ENCODE measurements around the gene COX6A2.
A peak's percentile ranks its signal among the peaks of the same experiment; 100 is the strongest.

Gene COX6A2

DNA sequence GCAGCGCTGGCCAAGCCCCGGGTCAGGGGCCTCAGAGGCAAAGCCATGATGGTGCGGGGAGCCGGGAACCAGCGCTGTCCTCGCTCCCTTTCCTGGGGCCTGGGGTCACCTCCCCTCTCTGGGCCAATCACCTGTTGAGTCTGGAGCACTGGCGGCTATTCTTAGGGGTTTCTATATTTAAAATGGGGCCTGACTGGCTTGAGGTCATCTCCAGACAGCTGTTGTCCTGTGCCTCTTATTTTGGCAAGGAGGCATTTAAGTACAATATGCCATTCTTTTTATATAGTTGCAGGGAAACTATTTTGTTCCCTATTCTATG is at the start of gene COX6A2:
Gene COX6A2, minus strand, starts transcription at position 82 of the 319 bp plus-strand sequence. Its CDS starts 35 bp downstream, at position 47.
- no peak for DNase-seq

DNA sequence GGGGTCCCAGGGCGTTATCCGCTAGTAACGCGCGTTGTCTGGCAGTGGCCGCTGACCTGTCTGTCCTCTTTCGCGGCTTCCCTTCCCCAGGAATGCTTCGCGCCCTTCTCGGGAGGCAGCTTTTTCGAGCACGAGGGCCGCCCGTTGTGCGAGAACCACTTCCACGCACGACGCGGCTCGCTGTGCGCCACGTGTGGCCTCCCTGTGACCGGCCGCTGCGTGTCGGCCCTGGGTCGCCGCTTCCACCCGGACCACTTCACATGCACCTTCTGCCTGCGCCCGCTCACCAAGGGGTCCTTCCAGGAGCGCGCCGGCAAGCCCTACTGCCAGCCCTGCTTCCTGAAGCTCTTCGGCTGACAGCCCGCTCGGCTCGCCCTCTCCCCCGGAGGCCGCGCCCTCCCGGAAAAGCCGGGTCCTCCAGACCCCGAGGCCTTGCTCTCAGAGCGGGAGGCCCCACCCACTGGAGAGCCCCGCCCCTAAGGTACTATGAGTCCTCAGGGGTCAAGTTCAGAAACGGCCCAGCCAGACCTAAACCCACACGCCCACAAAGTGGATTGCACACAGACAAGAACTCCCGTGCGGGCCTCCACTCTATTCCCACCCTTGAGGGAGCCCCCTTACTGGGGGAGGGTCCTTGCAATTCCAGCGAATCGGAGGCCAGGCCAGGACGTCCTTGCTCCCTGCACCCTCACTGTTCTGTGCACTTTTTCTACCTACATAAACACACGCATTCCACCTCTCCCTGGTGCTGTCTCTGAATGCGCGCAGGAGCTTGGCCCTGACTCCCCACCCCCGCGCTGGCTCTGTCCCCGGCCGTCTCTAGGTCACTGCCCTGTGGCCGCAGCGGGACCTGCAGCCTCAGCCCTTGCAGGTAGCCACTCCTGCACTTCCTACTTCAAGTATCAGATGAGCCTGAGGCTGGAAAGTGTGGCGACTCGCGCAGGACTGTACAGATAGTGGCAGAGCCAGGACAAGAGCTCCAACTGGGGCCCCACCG is 49.4 kb upstream of the COX6A2 start:
- DNase-seq: peak; percentile 44

DNA sequence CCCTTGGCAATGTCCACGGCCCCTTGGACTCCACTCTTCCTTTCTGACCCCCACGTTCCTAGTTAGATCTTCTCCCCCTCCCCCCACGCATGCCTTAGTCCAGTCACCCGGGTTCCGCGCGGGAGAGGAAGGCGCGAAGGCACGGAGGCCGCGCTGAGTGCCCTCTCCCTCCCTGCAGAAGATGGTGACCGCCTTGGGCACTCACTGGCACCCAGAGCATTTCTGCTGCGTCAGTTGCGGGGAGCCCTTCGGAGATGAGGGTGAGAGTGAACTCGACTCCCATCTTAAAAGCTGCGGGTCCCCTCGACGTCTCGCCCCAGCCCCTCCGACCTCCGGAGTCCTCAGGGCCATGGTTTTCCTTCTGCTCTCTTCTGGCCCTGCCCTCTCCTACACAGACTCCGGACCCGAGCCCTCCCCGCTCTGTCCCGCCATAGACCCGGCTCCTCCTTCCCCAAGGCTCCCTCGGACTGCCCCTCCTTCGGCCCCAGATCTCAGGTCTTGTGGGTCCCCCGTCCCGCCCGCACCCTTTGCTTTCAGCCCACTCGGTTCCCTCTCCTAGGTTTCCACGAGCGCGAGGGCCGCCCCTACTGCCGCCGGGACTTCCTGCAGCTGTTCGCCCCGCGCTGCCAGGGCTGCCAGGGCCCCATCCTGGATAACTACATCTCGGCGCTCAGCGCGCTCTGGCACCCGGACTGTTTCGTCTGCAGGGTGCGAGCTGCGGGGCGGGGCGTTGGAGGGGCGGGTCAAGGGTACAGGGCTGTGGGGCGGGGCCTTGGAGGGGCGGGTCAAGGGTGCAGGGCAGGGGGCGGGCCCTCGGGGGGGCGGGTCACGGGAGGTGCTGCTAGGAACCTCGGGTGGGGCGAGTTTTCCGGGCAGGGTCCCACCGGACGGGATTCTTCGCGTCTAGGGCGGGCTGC is 48.4 kb upstream of the COX6A2 start:
- peak; percentile 73 for DNase-seq

DNA sequence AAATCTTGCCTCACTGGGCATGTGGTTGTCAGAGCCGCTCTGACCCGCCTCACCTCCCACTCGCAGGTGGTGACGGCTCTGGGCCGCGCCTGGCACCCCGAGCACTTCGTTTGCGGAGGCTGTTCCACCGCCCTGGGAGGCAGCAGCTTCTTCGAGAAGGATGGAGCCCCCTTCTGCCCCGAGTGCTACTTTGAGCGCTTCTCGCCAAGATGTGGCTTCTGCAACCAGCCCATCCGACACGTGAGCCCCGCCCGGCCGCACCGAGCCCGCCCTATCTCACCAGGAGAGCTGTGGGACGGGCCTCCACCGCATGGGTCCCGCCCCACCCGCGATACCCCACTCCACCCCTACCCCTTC is 47.8 kb upstream of the COX6A2 start:
- DNase-seq: no peak

DNA sequence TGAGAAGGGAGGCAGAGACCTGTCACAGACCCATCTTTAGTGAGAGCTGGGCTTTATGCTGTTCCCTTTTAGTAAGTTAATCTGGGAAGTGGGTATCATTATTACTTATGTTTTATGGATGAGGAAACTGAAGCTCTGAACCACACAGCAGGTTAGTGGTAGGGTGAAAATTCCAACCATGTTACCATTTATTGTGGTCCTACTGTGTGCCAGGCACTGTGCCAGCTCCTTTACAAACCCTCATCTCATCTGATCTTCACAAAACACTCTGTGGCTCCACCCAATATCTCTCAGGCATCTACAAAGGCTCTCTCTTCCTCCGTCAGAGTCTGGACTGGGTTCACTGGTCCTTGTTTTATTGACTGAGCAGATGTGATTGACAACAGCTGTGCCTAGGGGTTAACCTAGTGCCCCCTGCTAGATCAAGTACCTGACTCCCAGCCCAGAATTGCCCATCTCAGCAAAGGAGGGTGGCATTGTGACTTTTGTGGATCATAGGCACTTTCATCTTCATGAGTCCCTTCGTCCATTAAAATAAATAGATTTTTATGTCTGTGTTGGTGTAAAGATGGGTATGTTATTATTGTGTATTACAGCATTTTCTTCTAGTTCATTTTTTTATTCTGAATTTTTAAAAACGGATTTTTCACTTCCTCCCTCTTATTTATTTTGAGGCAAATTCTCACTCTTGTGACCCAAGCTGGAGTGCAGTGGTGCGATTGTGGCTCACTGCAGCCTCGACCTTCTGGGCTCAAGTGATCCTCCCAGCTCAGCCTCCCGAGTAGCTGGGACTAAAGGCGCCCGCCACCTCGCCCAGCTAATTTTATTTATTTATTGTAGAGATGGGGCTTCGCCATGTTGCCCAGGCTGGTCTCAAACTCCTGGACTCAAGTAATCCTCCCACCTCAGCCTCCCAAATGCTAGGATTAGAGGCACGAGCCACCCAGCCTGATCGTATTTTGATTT is 46.9 kb upstream of the COX6A2 start:
- DNase-seq: no peak

DNA sequence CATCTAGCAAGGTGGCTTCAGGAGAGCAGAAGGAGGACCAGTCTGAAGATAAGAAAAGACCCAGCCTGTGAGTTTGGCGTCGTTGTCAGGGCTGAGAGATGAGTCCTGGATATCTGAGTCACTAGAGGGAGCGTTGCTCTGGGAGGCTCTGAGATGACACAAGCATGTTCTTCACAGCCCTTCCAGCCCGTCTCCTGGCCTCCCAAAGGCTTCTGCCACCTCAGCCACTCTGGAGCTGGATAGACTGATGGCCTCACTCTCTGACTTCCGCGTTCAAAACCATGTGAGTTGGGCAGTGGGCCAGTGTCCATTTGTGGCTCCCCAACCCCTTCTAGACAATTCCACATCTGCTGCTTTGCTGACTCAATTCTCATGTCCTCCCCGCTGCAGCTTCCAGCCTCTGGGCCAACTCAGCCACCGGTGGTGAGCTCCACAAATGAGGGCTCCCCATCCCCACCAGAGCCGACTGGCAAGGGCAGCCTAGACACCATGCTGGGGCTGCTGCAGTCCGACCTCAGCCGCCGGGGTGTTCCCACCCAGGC is 46.1 kb upstream of the COX6A2 start:
- no peak for DNase-seq

DNA sequence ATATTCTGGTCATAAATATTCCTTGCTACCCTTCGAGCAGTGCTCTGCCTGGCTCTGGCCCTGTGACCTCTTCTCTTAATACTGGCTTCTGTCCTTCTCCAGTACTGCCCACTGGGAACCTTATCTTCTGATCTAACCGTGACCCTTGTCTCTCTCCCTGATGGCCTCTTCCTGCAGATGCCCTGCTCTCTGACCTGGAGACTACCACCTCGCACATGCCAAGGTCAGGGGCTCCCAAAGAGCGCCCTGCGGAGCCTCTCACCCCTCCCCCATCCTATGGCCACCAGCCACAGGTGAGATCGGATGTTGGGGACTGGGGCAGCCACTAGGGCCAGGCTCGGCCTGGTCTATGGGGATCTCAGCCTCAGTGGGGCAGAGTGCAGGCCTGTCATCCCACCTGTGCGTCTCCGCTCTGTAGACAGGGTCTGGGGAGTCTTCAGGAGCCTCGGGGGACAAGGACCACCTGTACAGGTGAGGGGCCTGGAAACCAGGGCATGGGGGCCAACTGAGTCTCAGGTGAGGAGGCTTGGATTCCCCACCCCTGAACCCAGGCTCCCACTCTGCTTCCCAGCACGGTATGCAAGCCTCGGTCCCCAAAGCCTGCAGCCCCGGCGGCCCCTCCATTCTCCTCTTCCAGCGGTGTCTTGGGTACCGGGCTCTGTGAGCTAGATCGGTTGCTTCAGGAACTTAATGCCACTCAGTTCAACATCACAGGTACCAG is 45.3 kb upstream of the COX6A2 start:
- no peak for DNase-seq

DNA sequence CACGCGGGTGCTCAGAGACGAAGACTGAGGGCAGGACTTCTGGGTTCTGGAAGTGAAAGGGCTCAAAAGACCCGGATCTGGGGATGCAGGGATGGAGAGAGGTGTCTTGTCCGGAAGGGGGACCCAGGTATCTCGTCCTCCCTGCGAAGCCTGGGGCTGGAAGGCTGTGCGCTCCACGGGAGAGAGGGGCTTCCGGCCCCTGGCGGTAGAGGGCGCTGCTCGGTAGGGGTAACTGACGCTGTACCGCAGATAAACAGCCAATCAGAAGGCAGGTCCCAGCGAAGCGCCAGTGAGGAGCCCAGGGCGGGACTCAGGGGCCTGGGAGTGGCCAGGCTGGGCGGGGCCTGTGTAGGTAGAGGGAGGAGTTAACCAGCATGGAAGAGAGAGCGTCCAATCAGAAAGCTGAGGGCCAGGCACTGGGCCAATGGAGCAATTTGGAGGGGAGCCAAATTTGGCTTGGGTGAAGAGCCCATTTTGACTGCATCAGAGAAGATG is 44.6 kb upstream of the COX6A2 start:
- DNase-seq: peak; percentile 84

DNA sequence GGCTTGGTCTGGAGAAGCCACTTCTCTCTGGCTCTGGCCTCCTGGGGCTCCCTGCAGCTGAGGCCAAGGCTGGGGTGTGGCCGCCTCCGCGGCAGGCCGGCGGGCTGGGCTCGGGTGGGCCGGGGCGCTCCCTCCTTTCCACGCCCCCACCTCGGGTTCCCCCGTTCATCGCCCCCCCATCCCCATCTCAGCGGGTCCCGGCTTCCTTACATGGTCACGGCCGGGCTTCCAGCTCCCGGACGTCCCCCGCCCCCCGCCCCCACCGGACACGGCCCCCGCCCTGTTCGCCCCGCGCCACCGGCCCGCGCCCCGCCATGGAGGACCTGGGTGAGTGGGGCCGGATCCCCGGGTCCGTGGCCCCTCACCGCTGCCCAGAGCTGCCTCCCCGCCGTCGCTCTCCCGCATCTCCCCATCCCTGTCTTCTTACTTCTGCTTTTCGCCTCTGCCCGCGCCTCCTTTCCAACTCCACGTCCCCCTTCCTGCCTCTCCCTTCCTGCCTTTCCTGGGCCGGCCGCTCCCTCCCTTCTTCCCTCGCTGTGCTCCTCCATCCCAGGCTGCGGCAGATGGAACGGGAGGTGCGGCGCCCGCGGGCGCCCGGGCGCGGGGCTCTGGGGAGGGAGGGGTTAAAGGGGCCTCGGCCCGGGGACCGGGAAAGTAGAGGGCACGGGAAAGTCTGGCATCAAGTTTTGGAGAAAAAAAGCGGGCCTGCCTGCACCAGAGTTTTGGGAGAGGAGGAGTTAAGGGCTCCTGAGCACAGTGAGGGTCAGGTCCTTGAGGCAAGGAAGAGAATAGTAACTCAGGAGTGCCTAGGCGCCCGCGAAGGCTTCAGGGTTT is 43.9 kb upstream of the COX6A2 start, which contains the start of gene TGFB1I1:
Gene TGFB1I1, plus strand, starts transcription at position 278 of the 834 bp plus-strand sequence. Its CDS starts 37 bp downstream, at position 315.
- DNase-seq: peak; percentile 20

DNA sequence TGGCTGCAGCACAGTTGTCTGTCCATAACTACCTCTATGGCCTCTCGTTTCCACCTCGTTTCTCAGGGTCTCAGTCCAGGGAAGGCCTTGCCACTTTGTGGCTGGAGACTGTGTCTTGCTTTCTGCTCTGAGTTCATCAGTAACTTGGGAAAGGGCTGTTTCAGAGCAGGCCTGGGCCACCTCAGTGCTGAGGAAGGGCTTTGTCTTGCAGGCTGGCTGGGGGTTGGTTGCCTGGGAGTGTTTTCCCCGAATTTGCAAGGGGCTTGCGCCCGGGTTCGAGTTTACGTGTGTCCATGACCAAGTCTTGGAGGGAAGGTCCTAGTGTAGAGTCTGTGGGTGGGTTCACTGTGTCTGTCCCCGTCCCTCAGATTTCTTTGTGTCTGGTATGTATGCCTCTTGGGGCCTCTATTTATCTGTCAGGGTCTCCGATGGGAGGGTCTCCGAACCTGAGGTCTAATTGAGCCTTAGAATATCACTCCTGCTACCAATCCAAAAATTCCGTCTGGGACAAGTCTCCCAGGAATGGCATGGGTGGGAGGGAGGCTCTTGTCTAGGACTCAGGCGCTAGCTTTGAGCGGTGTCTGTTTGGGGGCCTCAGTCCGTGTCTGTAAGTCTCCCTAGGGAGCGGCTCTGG is 43.2 kb upstream of the COX6A2 start:
- no peak for DNase-seq

DNA sequence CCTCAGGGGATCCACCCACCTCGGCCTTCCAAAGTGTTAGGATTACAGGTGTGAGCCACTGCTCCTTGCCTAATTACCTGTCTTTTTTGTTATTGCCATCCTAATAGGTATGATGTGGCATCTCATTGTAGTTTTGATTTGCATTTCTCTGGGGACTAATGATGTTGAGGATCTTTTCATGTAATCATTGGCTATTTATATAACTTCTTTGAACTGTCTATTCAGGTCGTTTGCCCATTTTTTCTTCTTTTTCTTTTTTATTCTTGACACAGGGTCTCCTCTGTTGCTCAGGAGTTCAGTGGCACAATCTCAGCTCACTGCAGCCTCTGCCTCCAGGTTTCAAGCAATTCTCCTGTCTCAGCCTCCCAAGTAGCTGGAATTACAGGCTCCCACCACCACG is 42.5 kb upstream of the COX6A2 start:
- no peak for DNase-seq

DNA sequence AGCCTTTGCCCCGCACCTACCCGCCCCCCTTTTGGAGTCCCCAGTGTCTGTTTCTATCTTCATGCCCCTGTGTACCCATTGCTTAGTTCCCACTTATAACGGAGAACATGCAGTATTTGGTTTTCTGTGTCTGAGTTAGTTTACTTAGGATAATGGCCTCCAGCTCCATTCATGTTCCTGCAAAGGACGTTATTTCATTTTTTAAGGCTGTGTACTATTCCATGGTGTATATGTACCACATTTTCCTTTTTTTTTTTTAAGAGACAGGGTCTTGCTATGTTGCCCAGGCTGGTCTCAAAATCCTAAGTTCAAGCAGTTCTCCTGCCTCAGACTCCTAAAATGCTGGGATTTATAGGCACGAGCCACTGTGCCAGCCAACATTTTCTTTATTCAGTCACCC is 39.7 kb upstream of the COX6A2 start:
- DNase-seq: no peak

DNA sequence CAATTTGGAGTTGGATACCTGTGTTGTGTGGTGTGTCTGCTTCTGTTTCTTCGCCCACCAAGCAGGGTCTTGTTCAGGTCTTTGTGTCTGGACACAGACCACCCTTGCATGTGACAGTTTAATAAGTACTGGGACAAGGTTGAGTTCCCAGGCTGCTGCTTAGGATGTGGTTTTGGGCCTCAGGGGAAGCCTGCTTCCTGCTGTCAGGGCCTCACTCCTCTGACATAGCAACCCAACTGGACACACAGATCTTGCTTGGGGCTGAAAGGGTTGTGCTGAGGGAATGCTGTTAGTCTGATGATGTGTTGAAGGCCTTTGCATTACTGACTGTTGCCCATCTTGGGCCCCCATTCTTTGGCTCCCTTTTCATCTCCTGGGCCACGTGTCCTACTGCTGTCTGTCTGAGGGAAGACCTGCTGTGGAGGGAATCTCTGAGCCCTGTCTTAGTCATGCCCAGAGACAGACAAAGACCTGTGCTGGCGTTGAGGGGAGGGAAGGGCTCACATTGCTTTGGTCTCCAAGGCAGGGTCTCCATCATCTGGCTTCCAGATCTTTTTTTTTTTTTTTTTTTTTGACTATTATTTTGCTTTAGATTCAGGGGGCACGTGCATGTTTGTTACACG is 39.1 kb upstream of the COX6A2 start:
- no peak for DNase-seq

DNA sequence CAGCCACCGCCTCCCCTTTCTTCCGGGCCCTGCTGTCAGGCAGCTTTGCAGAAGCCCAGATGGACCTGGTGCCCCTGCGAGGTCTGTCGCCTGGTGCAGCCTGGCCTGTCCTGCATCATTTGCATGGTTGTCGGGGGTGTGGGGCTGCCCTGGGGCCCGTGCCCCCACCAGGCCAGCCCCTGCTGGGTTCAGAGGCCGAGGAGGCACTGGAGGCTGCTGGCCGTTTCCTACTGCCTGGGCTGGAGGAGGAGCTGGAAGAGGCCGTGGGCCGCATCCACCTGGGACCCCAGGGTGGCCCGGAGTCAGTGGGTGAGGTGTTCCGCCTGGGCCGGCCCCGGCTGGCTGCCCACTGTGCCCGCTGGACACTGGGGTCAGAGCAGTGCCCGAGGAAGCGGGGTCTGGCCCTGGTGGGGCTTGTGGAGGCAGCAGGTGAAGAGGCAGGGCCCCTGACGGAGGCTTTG is 38.3 kb upstream of the COX6A2 start:
- DNase-seq: no peak

DNA sequence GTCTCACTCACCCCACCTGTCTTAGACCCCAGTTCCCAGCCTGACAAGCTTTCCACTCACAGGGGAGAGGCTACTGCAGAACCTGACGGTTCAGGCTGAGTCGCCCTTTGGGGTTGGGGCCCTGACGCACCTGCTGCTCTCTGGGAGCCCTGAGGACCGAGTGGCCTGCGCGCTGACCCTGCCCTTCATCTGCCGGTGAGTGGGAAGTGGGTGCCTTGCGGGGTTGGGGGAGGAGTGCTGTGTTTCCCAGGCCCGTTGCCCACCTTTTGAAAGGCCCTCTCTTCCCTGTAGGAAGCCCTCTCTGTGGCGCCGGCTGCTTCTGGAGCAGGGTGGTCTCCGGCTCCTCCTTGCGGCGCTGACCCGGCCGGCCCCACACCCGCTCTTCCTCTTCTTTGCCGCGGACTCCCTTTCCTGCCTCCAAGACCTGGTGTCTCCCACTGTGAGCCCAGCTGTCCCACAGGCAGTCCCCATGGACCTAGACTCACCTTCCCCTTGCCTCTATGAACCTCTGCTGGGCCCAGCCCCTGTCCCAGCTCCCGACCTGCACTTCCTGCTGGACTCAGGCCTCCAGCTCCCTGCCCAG is 37.7 kb upstream of the COX6A2 start:
- no peak for DNase-seq

DNA sequence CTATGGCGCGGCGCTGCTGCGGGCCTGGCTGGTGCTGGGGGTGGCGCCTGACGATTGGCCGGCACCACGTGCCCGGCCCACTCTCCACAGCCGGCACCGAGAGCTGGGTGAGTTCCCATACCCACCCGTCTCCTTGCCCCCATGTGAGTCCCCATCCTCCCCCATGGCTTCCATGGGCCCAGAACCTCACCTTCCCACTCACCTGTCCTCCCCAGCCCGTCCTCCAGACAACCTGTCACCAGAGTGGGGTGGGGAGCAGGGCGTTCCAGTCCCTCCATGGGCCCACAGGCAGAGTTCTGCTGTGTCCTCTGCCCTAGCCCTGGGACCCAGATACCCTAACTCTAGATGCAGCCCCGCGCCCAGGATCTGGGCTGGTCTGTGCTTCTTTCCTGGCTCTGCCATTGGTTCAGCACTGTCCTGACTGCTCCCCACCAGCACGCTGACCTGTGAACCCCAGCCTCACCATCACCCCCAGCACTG is 36.7 kb upstream of the COX6A2 start:
- DNase-seq: no peak

DNA sequence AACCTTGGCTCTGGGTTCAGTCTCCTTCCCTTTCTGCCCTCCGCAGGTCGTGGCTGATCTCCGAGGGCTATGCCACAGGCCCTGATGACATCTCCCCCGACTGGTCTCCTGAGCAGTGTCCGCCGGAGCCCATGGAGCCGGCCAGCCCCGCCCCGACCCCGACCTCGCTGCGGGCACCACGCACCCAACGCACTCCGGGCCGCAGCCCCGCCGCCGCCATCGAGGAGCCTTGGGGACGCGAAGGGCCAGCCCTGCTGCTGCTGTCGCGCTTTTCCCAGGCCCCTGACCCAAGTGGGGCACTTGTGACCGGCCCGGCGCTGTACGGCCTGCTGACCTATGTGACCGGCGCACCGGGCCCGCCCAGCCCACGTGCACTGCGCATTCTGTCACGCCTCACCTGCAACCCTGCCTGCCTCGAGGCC is 36.2 kb upstream of the COX6A2 start:
- no peak for DNase-seq
